ENCODE measurements around the gene SENP8.
"Not testable (repeated sequence)": the region's sequence is repeated elsewhere in the genome, so short reads cannot be mapped to it uniquely, and the experiment has no call there.

The SENP8 gene

DNA sequence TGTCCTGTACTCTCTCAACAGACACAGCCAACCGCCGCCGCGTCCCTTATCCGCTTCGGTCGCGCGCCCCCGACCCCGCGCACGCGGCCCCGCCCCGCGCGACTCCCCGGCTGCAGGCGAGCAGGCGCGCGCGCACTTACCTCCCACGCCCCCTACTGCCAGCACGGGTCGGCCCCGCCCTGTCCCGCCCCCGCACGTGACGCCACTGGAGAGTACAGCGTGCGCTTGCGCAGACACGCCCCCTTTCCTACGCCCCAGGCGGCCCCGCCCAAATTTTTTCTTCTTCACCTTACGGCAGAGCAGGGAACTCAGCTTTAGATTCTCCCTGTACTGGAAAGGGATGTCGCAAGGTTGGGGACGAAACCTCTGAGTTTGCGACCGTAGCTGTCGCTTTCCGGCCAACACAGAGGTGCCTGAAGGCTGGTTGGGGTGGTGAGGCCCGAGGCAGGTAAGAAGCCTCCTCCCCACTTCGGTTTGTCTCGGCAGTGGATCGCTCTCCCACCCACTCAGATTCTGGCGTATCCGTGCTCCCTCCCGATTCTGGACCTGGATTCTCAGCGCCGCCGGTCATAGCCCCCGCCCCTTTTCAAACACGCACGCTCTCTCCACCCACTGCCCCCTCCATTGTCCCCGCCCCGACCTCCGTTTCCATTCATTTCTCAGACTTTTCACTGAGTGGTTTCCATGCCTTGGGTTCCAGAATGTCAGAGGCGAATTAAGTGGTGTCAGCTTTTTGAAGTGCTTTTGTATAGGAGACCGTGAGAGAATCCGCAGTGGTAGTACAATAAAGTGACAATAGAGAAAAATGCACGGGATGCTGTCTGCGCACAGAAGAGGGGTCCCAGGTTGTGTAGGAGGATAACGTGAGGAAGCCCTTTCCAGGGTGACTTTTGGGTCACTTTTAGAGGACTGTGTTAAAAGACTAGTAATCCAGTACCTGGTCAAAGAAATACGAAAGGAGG, at the start of gene SENP8, which contains the start of gene MYO9A:
TSS of gene SENP8 (plus strand) at position 387 of the 962 bp plus-strand sequence. CDS start 21,221 bp downstream, outside the sequence.
TSS of gene MYO9A (minus strand) at position 134 of the 962 bp plus-strand sequence. CDS start 71,587 bp downstream, outside the sequence.
- peak; percentile 96 to 98 for DNase-seq

DNA sequence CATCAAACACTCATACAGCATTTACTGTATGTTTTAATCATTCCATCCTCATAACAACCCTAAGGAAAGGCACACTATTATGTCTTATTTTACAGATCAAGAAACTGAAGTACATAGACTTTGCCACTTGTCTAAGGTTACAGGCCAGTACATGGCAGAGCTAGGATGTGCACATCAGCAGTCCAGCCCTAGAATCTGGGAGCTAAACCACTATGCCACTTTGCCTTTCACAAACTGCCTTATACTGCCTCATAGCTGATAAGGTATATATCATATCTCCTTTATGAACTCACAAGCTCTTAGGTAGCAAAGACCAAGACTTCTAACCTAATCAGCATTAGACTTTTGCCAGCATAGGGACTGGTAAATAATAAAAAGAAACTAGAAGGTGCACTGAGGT, 49.3 kb upstream of the SENP8 start:
- DNase-seq: no peak

DNA sequence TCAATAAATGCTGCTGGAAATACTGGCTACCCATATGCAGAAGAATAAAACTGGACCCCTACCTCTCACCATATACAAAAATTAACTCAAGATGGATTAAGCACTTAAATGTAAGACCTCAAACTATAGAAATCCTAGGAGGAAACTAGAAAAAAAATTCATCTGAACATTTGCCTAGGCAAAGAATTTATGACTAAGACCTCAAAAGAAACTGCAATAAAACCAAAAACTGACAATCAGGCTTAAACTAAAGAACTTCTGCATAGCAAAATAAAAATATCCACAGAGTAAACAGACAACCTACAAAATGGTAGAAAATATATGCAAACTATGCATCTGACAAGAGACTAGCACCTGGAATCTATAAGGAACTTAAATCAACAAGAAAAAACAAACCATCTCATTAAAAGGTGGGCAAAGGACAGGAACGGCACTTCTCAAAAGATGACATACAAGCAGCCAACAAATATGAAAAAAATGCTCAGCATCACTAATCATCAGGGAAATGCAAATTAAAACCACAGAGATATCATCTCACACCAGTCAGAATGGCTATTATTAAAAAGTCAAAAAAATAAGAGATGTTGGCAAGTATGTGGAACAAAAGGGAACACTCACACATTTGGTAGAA, 47.3 kb upstream of the SENP8 start:
- no peak for DNase-seq

DNA sequence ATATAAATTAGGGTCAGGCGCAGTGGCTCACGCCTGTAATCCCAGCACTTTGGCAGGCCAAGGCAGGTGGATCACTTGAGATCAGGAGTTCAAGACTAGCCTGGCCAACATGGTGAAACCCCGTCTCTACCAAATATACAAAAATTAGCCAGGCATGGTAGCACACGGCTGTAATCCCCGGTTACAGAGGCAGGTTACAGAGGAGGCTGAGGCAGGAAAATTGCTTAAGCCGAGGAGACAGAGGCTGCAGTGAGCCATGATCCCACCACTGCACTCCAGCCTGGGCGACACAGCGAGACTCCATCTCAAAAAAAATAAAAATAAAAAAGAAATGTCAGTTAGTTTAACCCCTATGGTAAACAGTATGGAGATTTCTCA, 46.8 kb upstream of the SENP8 start:
- not testable (repeated sequence) for DNase-seq

DNA sequence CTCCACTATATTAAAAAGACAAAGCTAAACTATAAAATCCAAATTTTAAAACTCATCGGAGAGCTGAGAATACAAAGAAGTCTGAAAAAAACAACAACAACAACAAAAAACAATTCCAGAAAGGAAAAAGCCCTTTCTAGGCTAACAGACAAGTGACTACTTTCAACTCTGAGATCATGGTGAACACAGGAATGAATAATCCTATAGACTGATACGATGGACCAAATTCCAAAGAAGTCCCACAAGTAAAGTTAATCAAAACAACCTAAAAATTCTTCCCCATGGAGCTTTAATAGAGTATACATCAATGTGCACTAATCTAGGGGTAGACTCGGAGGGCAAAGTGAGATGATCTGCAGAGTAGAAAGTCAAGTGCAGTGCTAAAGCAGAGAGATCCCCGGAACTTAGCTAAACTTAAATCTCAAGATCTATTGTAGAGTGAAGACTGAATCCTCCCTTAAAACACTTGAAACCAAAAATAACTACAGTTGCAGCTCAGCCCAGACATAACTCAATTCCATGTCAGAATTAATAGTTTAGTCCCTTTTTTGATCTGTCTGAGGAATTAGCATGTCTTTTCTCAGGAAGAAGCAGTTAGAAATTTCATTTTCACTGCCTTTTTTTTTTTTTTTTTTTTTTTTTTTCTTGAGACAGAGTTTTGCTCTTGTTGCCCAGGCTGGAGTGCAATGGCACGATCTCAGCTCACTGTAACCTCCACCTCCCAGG, 43.7 kb upstream of the SENP8 start:
- no peak for DNase-seq

DNA sequence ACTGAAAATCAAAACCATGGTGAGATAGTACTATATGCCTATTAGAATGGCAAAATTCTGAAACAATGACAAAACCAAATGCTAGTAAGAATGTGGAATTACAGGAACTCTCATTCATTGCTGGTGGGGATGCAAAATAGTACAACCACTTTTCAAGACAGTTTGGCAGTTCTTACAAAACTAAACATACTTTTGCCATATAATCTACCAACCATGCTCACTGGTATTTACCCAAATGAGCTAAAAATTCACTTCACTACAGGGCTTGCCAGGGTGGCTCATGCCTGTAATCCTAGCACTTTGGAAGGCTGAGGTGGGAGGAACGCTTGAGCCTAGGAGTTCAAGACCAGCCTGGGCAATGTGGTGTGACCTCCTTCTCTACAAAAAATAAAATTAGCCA, 40.3 kb upstream of the SENP8 start:
- DNase-seq: no peak

DNA sequence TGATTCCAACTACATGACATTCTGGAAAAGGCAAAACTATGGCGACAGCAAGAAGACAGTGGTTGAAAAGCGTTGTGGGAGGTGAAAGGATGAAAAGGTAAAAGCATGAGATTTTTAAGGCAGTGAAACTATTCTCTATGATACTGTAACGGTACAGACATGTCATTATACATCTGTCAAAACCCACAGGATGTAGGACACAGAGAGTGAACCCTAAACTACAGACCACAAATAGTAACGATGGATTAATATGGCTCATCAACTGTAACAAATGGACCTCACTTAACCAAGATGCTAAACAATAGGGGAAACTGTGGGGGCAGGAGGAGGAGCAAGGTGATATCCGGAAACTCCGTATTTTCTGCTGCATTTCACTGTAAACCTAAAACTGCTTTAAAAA, 39.3 kb upstream of the SENP8 start:
- no peak for DNase-seq

DNA sequence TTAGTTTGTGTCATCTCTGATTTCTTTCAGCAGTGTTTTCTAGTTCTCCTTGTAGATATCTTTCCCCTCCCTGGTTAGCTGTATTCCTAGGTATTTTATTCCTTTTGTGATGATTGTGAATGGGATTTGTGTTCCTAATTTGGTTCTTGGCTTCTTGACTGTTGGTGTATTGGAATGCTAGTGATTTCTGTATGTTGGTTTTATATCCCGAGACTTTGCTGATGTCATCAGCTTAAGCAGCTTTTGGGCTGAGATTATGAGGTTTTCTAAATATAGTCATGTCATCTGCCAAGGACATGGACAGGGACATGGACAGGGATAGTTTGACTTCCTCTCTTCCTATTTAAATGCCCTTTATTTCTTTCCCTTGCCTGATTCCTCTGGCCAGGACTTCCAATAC, 36.0 kb upstream of the SENP8 start:
- DNase-seq: no peak

DNA sequence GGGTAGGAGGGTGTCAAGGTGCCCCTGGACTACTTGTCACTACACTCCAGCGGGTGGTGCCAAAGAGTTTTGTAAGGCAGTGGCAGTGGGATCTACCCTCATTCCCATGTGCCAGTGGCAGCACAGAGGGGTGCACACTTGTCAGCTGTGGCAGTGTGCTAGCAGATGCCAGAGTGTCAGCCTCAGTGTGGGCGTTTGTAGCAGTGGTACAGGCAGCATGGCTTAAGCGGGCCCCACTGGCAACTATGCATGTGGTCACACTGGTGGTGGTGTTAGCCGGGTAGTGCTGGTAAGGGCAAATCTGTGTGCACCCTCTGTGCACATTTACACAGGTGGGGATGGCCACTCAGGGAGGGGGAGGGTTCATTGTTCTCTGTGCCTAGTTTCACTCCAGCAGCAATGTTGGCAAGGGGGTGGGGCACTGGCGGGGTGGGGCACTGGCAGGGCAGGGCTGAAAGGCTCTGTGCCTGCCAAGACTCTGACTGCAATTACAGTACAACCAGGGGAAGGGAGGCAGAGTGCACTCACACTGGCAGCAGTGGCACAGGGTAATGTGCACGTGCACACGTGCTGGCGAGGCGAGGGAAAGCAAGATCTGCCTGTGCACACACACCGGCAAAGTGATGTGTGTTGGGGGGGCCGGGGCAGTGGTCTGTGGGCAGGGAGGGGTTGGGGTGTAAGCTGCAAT, 32.0 kb upstream of the SENP8 start:
- no peak for DNase-seq

DNA sequence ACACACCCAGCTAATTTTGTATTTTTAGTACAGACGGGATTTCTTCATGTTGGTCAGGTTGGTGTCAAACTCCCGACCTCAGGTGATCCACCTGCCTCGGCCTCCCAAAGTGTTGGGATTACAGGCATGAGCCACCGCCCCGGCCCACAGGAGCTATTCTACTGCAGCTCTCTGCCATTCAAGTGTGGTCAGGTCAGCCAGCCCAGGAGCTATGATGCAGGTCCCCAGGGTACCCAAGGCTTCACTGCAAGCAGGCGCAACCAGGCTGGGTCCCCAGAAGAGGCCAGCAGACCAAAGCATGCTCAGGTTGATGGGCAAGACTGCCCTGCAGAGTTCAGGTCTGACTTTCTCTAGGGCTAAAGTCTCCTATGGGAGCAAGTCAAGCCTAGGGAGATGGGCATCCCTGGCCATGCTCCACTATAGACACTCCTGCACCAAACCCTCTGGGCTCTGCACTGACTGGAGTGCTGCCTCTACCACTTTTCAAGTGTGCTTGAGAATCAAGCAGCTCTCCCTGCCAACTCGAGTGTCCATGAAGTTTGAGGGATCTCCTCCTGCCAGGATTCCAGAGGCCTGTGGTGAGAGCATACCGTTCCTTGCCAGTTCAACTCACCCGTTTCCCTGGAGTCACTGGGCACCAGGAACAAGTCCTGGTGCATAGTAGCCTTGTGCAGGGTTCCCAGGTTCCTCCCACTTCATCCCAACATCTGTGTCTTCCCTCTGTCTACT, 31.1 kb upstream of the SENP8 start:
- no peak for DNase-seq

DNA sequence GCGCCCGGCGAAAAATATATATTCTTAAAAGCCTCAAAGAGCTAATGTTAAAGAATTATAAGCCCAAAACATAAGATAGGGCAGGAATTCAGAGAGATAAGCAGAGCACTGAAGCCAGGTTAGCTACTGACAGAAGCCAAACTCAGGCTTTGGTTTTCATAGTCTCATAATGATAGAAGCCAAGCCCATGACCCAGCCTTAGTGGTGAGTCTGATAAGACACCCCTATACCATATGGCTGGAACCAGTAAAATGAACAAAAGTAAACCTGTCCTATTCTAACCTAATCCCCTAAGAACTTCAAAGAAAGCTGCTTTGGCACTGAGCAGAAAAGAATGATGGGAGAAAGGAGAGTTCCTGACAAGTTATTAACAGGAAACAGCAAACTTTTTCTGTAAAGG, 26.2 kb upstream of the SENP8 start:
- no peak for DNase-seq

DNA sequence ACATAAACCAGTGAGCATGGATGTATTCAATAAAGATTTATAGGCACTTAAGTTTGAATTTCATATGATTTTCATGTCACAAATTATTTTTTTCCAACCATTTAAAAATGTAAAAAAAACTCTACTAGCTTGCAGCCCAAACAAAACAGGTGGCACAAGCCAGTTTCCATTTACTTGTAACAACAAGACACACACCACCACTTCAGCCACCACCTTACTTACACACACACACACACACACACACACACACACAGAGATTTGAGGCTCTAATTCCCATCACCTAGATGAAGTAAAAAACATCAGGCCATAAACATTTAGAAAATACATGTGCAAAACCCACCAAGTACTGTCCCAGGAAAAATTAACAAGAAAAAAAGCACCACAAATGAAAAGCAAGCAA, 25.5 kb upstream of the SENP8 start:
- DNase-seq: no peak

DNA sequence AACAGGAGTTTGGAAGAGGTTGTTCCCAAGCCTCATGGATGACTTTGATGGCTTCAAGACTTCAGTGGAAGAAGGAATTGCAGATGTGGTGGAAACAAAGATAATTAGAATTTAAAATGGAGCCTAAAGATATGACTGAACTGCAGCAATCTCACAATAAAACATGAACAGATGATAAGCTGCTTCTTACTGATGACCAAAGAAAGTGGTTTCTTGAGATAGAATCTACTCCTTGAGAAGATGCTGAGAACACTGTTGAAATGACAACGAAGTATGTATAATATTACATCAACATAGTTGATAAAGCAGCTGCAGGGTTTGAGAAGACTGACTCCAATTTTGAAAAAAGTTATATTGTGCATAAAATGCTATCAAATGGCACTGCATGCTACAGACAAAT, 21.4 kb upstream of the SENP8 start:
- no peak for DNase-seq

DNA sequence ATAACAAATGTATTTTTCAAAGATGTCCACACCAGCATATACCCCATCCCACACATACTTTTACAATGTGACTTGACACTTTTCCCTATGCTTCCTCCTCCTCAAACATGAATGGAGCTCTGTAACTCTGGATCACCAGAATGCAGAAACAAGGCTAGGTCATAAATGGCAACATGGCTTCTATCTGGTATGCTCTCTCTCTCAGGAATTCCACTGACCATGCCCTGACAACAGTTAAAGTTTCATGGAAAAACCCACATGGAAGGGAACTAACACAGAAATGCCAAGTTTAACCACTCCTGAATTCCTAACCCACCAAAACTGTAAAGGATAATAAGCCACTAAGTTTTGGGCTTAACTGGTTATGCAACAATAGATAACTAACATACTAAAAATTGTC, 20.2 kb upstream of the SENP8 start:
- no peak for DNase-seq

DNA sequence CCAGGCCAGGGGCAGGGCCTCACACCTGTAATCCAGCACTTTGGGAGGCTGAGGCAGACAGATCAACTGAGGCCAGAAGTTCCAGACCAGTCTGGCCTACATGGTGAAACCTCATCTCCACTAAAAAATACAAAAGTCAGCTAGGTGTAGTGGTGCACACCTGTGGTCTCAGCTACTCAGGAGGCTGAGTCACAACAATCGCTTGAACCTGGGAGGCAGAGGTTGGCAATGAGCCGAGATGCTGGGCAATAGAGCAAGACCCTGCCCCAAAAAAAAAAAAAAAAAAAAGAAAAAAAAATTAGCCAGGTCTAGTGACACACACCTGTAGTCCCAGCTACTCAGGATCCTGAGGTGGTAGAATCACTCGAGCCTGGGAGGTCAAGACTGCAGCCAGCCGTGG, 19.0 kb upstream of the SENP8 start:
- DNase-seq: no peak

DNA sequence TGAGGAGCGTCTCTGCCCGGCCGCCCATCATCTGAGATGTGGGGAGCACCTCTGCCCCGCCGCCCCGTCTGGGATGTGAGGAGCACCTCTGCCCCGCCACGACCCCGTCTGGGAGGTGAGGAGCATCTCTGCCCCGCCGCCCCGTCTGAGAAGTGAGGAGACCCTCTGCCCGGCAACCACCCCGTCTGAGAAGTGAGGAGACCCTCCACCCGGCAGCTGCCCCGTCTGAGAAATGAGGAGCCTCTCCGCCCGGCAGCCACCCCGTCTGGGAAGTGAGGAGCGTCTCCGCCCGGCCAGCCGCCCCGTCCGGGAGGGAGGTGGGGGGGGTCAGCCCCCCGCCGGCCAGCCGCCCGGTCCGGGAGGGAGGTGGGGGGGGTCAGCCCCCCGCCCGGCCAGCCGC, 17.7 kb upstream of the SENP8 start:
- not testable (repeated sequence) for DNase-seq

DNA sequence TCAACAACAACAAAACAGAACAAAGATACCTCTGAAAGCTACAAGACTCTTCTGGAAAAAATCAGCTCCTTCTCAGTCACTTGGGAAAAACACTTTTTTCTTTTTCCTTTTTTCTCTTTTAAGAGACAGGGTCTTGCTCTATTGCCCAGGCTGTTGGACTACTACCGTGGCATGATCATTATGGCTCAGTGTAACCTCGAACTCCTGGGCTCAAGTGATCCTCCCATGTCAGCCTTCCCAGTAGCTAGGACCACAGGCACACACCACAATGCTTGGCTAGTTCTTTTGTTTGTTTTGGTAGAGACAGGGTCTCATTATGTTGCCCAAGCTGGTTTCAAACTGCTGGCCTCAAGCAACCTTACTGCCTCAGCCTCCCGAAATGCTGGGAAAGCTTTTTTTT, 13.1 kb upstream of the SENP8 start:
- no peak for DNase-seq

DNA sequence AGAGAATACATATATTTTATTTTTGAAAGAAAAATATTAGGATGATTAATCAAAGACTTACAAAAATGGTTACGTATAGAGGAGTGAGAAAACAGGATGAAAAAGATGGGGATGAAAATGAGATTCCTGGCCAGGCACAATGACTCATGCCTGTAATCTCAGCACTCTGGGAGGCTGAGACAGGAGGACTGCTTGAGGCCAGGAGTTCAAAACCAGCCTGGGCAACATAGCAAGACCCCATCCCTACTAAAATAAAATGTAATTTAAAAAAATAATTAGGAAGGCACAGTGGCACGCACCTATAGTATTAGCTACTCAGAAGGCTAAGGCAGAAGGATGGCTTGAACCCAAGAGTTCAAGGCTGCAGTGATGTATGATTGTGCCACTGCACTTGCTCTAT, 12.1 kb upstream of the SENP8 start:
- DNase-seq: no peak

DNA sequence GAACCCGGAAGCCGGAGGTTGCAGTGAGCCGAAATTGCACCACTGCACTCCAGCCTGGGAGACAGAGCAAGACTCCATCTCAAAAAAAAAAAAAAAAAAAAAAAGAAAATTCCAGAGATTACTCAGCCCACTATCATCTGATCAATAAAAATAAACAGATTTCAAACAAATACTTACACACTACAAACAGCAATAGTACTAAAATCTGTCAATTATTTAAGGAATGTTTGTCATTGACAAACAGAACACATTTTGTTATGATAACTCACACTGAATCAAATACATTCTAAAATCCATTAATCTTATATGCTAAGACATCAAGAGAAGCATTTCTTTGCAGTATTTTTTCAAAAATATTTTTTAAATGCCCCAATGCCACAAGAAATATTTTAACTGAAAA, 7.8 kb upstream of the SENP8 start:
- DNase-seq: no peak

DNA sequence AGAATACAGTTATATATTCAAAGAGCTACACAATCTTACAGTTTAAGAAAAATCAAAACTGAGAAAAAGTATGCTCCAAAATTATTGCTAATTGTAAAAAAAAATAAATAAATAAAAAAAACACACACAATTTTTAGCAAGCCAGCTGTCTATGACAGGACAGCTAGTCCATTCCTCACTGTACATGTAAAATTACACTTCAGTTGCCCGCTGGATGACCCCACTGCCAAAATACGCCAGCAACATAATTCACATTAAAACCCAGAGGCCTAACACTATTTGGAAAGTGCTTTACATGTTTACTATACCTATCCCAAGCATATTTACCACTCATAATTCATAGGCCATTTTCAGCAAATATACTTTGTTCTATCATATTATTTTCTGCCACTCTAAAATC, 6.1 kb upstream of the SENP8 start:
- no peak for DNase-seq

DNA sequence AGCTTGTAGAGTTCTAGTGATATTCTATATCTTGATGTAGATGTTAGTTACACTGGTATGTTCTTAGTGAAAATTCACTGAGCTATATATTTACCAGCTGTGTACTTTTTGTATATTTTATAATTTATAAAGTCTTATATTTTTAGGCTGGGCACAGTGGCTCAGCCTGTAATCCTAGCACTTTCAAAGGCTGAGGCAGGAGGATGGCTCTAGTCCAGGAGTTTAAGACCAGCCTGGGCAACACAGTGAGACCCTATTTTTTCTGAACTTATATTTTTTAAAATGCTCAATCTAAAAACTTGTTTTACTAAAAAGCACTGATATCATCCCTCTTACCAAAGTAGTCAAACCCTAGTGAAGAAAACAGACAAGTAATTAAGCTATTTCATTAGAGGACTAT, 5.4 kb upstream of the SENP8 start:
- no peak for DNase-seq

DNA sequence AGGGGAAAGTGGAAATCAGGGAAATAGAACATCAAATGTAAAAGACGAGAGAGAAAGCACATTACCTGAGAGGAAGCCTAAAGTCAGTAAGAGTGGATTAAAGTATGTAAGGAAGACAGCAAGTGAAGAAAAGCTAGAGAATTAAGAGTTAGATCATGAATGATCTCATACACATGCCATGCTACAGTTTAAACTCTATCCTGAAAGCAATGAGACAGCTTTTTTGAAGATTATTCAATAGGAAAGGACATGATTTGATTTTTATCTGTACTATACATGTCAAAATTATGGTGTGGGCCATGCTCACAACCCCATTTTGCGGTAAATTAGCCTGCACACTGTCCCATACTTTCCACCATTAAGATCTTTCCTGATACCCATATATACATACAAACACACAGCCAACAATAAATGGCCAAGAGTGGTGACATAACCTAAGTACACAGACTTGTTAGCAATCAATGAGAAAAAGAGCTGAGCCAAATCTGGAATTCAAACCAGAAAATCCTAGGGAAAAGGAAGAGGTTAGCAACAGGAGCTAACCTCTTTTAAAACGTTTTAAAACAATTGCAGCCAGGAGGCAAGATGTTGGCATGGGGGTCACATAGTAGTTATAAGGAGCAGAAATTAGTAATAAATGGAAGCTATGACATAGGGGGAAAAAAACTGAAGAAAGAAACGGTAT, 4.7 kb upstream of the SENP8 start:
- no peak for DNase-seq

All from AML-193 (cell line).